Psoas muscle (tissue), 8 donors: ENCODE measurements around the gene ZBTB9. TPM values are rescaled to one million over a fixed set of nuclear protein-coding genes. Genes with fewer than 3 reads are reported as not detected.
A peak's percentile ranks its signal among the peaks of the same experiment; 100 is the strongest.

ENCODE experiments used
- ATAC-seq, 4 donors: fragments of 200-7000 bp; cut with Tn5 transposase; one replicate each; pipeline ENCODE4 v1.9.1; 2020; ENCODE audit warnings: moderate library complexity in 3 of 4, mild to moderate bottlenecking in 2 of 4
- DNase-seq, 2 donors: peaks; one replicate each; pipeline ENCODE4 v3.0.0-alpha.2; 2020
- H3K27ac ChIP-seq: fragments of 200-600 bp; one replicate; pipeline ENCODE4 v1.8.0; 2022
- H3K27me3 ChIP-seq, 3 donors: fragments of 200-600 bp in 1 of 3; one replicate each; pipeline versions ENCODE4 v1.6.1 to v1.8.0; 2013 to 2022; ENCODE audit warnings: low read length in 2 of 3, mild to moderate bottlenecking in 2 of 3, moderate library complexity in 1 of 3; ENCODE audit not compliant: insufficient read depth in 3 of 3
- H3K36me3 ChIP-seq, 2 donors: fragments of 200-600 bp in 1 of 2; one replicate each; pipeline versions ENCODE4 v1.6.1 to v1.8.0; 2013 to 2022; ENCODE audit warnings: low read depth in 1 of 2, mild to moderate bottlenecking in 1 of 2, moderate library complexity in 1 of 2; ENCODE audit not compliant: insufficient read depth in 1 of 2
- H3K4me1 ChIP-seq: fragments of 200-600 bp; one replicate; pipeline ENCODE4 v1.8.0; 2022
- H3K4me3 ChIP-seq: fragments of 200-600 bp; one replicate; pipeline ENCODE4 v1.8.0; 2022; ENCODE audit warnings: mild to moderate bottlenecking
- H3K9me3 ChIP-seq: fragments of 200-600 bp; one replicate; pipeline ENCODE4 v1.8.0; 2022
- WGBS, 3 donors: extraction: QIAGEN DNeasy Blood & Tissue Kit; methylation state at CpG; one replicate each; pipeline versions ENCODE4 v1.1.6 to v1.1.7; 2013; 5-methylcytosine and 5-hydroxymethylcytosine counted together
- intact Hi-C, 2 donors: fragments of 100-400 bp; cut with DNase I; formaldehyde crosslinking; loops; one replicate each; pipeline versions ENCODE4 v1.11.0 to v1.14.2; 2022
- polyA plus RNA-seq, 3 donors: library from polyadenylated mRNA; stranded (reverse); fragments of 200-250 nt; gene quantifications; one replicate each; pipeline ENCODE4 v1.2.3, GENCODE V29; 2013
- total RNA-seq, 4 donors: library from RNA; stranded (reverse); fragmentation: NEBNext Ultra II Directional in 2 of 4; extraction: Animal tissue kit (Norgen Biotek cat#: 25700) in 2 of 4; gene quantifications; one replicate each; pipeline versions ENCODE4 v1.2.1 to v1.2.4, GENCODE V29; 2021 to 2023
- TF ChIP-seq, protein P1 (sequence below): fragments of 200-600 bp; IDR thresholded peaks from one replicate; pipeline ENCODE4 v1.8.0; 2022; ENCODE audit warnings: antibody characterized with exemption
- donor health status: healthy with polysubstance abuse.
- donor health status: DM: no; HTN: no; CAD: no; lungs with moderate emphysema.
- donor health status: Bipolar disorder and iron deficiency.
- donor health status: healthy.
- donor health status: DM: yes; HTN: yes; CAD: no.
- donor health status: DM: no; HTN: no; CAD: no.
- donor health status: DM: no; HTN: no; CAD: no.
- donor health status: DM: yes; HTN: yes; CAD: no.

ZBTB9 gene
- total and polyA plus RNA-seq, 7 donors = 1.9 to 5.2 (median 3.7) TPM

DNA sequence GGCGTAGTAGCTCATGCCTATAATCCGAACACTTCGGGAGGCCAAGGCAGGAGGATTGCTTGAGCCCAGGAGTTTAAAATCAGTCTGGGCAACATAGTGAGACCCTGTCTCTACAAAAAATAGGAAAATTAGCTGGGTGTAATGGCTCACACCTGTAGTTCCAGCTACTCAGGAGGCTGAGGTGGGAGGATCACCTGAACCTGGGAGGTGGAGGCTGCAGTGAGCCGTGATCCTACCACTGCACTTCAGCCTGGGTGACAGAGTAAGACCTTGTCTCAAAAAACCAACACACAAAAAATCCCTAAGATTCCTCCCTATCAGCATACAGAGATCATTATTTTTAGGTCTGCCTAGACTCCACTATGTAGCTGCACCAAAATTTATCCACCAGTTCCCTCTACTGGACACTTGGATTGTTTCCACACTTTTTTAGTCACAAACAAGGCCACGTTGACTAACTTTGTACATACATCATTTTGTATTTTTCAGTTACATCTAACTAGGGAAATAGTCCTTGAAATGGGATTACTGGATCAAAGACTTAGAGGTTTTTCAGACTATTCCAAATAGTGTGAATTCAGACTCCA lies 47.2 kb upstream of the ZBTB9 start:
- Histone ChIP-seq H3K9me3 (no peaks in the 10 kb centered on the region), H3K36me3 (peaks cover 0 to 2% of the 10 kb centered on the region in 2 donors), H3K27ac (no peak overlapping the region), H3K4me1 (peaks cover 5% of the 10 kb centered on the region), H3K27me3 (no peaks in the 10 kb centered on the region), H3K4me3 (no peak overlapping the region)
- ATAC-seq (no peak), DNase-seq (no peak)
- TF ChIP-seq, protein P1, sequence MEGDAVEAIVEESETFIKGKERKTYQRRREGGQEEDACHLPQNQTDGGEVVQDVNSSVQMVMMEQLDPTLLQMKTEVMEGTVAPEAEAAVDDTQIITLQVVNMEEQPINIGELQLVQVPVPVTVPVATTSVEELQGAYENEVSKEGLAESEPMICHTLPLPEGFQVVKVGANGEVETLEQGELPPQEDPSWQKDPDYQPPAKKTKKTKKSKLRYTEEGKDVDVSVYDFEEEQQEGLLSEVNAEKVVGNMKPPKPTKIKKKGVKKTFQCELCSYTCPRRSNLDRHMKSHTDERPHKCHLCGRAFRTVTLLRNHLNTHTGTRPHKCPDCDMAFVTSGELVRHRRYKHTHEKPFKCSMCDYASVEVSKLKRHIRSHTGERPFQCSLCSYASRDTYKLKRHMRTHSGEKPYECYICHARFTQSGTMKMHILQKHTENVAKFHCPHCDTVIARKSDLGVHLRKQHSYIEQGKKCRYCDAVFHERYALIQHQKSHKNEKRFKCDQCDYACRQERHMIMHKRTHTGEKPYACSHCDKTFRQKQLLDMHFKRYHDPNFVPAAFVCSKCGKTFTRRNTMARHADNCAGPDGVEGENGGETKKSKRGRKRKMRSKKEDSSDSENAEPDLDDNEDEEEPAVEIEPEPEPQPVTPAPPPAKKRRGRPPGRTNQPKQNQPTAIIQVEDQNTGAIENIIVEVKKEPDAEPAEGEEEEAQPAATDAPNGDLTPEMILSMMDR = peak; percentile 7
- 79 to 80% (median 79%) methylated on average over 5 of the region's 5 CpGs for WGBS, 3 donors
- intact Hi-C loops = loop anchor here in 1 of 2 donors (10.0 kb wide), 1 partner anchor 132 kb away; the partner anchor contains the start of genes B3GALT4, RPS18 and VPS52

DNA sequence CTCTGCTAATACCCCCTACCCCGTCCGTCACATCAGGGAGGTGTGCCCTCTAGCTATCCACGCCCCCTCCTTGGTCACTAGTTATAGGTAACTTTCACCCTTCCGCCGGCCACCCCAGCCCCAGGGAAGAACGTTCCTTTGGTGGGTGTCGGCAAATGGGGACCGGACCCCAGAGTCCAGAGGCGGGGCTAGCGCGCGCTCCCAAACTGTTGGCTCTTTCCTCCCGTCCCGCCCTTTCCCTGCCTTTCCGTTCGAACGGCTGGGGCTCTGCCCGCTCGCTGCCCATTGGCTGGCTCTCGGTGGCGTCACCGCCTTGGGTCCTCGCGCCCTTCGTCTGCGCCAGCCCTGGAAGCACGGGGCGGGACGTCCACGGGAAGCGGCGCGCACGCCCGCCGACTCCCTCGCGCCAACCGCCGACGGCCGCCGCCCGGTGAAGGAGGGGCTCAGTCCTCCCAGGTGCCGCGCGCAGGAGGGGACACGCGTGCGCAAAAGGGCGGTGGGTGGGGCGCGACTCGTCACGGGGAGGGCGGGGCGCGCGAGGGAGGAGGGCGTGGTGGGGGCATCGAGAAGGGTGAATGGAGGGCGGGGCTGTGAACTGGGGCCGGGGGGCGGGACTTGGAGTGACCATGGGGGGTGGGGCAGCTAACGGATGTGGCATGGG lies 44.2 kb upstream of the ZBTB9 start:
- H3K9me3 ChIP-seq = no peaks in the 10 kb centered on the region
- WGBS, 3 donors = 0 to 1% (median 1%) methylated on average over 36 to 64 of the region's 65 CpGs
- H3K27me3 ChIP-seq = no peaks in the 10 kb centered on the region
- H3K27ac ChIP-seq = peak overlapping the region; percentile 99
- DNase-seq (peak; percentile 98 to 99), ATAC-seq (peak; percentile 92 to 94 (median 94))
- H3K36me3 ChIP-seq = peaks cover 0 to 32% of the 10 kb centered on the region in 2 donors
- H3K4me3 ChIP-seq = peak overlapping the region; percentile 100
- TF ChIP-seq, protein P1 = no peak
- H3K4me1 ChIP-seq = peaks cover 5% of the 10 kb centered on the region
- intact Hi-C loops = loop anchor here in 1 of 2 donors (10.0 kb wide), 1 partner anchor 205 kb away; the partner anchor contains the start of genes HSD17B8, RING1, RXRB and SLC39A7

DNA sequence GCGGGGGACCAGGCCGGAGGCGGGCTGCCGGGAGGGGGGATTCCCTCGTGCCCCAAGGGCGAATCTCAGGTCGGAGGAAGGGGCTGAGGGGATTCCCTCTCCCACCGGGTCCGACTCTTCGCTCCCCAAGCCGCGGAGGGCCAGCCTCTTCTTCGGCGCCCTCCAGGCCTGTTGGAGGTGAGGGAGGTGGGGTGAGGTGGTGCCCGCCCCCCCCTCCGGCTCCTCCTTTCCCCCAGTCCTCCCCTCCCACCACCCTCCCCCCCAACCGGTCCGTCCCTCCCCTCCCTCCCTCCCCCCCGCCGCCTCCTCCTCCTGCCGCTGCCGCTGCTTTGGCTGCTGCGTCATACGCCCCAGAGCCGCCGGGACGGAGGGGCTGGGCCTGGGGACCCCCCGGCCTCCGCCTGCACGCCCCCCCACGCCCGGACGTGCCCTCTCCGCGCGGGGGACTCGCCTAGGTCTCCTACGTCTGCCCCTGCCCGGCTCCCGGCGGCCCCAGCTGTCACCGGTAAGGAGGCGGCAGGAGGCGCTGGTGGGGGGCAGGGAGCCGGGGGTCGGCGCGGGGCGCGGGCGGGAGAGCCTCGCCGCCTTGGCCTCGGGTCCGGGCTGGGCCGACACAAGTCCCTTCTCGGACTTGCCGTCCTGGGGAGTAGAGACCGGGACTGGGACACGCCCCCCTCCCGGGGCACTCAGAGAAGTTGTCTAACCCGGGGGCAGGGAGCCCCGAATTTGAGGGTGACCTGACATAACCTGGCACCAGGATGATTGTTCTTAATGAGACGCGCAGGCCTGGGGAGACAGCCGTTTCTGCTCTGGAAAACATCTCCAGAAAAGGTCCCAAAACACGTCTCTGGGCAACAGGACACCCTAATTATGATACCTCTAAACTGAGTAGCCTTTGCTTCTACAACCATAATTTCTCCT lies 43.4 kb upstream of the ZBTB9 start, which contains the start of gene PHF1:
TSS of gene PHF1 (plus strand) at position 304 of the 921 bp plus-strand sequence. CDS start 1,250 bp downstream, outside the sequence.
- TF ChIP-seq, protein P1 = peak; percentile 13
- H3K27me3 ChIP-seq = no peaks in the 10 kb centered on the region
- no peaks in the 10 kb centered on the region for H3K9me3 ChIP-seq
- peaks cover 2 to 40% of the 10 kb centered on the region in 2 donors for H3K36me3 ChIP-seq
- 0 to 1% (median 1%) methylated on average over 24 to 64 of the region's 67 CpGs for WGBS, 3 donors
- peak within 1 kb of the TSS; percentile 99 for H3K27ac ChIP-seq
- intact Hi-C loops = loop anchor here in 1 of 2 donors (10.0 kb wide), 1 partner anchor 206 kb away; the partner anchor contains the start of genes HSD17B8, RING1, RXRB and SLC39A7
- peaks cover 5% of the 10 kb centered on the region for H3K4me1 ChIP-seq
- DNase-seq (peak in 1 of 2 donors; percentile 82), ATAC-seq (peak; percentile 78 to 84 (median 79))
- H3K4me3 ChIP-seq = peak within 1 kb of the TSS; percentile 100

DNA sequence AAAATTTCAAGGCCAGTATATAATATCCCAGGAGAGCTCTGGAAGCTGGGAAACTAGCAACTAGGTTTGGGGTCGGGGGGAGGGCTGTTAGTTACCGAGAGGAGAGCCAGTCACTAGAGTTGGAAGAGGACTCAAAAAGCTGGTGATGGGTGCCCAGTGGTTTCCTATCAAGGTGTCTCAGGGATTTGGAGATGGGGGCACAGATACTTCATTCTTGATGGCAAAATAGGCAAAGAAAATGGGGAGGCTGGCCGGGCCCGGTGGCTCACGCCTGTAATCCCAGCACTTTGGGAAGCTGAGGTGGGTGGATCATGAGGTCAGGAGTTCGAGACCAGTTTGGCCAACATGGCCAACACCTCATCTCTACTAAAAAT lies 42.8 kb upstream of the ZBTB9 start:
- Histone ChIP-seq H3K9me3 (no peaks in the 10 kb centered on the region), H3K27ac (peak overlapping the region; percentile 99), H3K4me3 (peak overlapping the region; percentile 100), H3K4me1 (peaks cover 9% of the 10 kb centered on the region), H3K27me3 (no peaks in the 10 kb centered on the region), H3K36me3 (peaks cover 3 to 46% of the 10 kb centered on the region in 2 donors)
- ATAC-seq (no peak), DNase-seq (no peak)
- intact Hi-C loops = loop anchor here in 1 of 2 donors (10.0 kb wide), 1 partner anchor 207 kb away; the partner anchor contains the start of genes HSD17B8, RING1, RXRB and SLC39A7
- TF ChIP-seq, protein P1 = no peak
- WGBS, 3 donors = 31 to 61% (median 45%) methylated on average over 6 of the region's 6 CpGs
